NCI-H748 treated with DMSO at 0.1 percent for 48 hours (cell line): Measurements from ENCODE around the gene TMEM94.

Experiments
- DNase-seq: peaks from one replicate; lab custom pipeline; 2025; lab: John Stamatoyannopoulos, UW

Gene TMEM94

GRCh38 chr17:75496005-75496404 is 39.6 kb downstream of the TMEM94 start:
- DNase-seq, result no peak

- no peak for DNase-seq
Measured at GRCh38 chr17:75498039-75498725, 41.7 kb downstream of the TMEM94 start.

DNA sequence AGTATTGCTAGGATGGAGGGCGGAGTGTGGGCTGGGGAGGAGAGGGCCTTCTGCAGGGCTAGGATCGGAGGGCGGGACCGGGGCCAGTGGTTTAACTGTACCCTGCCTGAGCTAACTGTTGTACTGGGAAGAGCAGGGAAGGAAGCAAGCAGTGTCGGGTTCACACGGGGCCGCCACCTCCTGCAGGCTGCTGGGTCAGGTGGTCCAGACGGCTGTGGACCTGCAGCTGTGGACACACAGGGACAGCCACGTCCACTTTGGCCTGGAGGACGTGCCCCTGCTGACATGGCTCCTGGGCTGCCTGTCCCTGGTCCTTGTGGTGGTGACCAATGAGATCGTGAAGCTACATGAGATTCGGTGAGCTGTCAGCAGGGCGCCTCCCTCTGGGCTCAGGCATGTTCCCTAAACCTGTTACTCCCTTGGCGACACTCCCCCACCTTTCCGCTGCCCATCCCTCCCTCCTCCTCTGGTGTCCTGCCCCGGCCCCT is 42.3 kb downstream of the TMEM94 start:
- no peak for DNase-seq

- DNase-seq, result no peak
Measured at GRCh38 chr17:75499313-75500022, 43.0 kb downstream of the TMEM94 start.

- DNase-seq, result no peak
Measured at GRCh38 chr17:75500419-75501216, 44.2 kb downstream of the TMEM94 start.

GRCh38 chr17:75501378-75502071 is 45.1 kb downstream of the TMEM94 start:
- no peak for DNase-seq

DNA sequence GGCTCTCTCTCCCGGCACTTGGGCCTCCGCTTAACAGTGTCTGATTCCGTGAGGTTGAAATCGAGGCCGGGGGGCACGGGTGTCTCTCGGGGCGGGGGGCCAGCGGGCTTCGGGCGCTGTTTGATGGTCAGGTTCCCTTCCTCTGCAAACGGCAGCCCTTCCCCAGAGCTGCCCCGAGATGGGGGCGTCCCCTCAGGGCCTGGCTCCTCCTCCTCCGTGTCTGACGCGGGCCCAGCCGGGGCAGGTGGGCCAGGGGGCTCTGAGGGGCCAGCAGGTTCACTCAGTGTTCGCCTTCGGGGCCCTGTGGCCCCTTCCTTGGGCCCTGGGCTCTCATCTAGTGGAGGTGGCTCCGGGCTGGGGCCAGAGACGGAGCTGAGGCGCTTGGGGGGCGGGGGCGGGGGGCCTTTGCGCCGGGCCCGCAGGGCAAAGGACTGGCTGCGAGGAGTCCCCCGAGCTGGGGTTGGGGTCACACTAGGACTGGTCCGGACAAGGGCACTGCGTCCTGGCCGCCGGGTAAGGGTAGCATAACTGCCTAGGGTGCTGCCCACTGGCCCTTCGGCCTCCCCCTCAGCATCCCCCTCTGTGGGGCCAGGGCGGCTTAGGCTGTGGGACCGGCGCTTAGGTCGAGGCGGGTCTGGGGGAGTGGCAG is 45.8 kb downstream of the TMEM94 start:
- no peak for DNase-seq

GRCh38 chr17:75502721-75503329 is 46.4 kb downstream of the TMEM94 start:
- DNase-seq, result no peak

GRCh38 chr17:75503337-75503950 is 47.0 kb downstream of the TMEM94 start:
- DNase-seq, result no peak

DNA sequence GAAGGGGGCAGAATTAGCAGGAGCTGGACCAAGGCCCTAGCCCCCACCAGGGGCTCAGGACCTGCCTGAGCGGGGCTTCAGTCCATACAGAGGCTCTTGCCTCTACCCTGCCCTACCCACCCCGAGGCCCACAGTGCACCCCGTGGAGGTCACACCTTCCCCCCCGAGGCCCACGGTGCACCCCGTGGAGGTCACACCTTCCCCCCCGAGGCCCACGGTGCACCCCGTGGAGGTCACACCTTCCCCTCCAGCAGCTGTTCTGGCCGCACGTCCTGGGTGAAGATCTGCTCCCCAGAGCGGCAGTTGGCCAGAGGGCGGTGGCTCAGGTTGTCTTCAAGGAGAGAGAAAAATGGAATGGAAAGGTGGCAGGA is 47.5 kb downstream of the TMEM94 start:
- no peak for DNase-seq

DNA sequence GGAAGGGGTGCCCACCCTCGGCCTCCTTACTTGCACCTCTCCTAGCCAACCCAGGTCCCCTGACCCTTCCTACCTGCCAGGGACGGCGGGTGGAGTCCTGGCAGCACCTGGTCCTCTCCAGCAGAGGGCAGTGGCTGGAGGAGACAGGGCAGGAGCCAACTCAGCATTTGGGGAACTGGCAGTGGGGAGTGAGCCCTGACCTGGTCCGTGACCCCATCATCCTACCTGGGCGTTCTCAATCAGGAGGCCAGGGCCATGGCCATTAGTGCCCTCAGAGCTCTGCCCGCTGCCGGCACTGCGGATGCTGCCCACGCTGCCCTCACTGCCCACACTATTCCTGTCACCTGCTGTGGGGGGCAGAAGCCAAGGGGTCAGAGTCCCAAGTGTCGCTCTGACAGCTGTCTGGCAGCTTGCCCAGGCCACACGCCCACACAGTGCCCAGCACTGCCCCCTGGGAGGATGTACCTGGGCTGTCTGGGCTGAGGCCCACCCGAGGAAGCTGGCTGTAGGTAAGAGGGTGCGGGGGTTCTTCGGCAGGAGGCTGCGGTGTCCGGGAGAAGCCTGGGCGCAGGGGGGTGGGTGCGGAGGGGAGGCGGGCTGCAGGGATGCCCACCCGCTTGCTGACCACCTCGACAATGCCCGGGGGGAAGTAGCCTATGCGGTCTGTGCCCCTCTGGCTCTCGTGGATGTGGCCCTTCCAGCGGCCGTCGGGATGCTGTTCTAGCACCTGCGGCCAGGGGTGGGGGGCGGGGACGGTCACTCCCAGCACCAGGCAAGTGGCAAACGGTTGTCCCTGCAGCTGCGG is 48.1 kb downstream of the TMEM94 start:
- no peak for DNase-seq

GRCh38 chr17:75505152-75505409 is 48.6 kb downstream of the TMEM94 start:
- DNase-seq, result no peak

DNA sequence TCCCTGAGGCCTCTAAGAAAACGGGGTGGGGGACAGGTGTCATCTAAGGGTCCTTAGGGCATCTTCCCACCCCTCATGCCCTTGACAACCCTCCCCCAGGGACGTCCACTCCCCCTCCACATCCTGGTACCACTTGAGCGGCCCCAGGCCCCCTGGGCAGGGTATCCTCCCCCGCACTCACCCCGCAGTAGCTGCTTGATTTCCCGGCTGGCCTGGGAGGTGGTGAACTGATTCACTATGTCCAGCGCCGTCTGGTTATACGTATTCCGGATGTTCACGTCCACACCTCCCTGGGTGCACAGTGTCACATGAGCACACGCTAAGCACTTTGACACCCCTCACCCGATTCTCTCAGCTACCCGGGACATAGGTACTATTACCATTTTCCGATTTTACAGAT is 49.2 kb downstream of the TMEM94 start:
- DNase-seq, result no peak

GRCh38 chr17:75506134-75506533 is 49.7 kb downstream of the TMEM94 start:
- DNase-seq, result no peak

DNA sequence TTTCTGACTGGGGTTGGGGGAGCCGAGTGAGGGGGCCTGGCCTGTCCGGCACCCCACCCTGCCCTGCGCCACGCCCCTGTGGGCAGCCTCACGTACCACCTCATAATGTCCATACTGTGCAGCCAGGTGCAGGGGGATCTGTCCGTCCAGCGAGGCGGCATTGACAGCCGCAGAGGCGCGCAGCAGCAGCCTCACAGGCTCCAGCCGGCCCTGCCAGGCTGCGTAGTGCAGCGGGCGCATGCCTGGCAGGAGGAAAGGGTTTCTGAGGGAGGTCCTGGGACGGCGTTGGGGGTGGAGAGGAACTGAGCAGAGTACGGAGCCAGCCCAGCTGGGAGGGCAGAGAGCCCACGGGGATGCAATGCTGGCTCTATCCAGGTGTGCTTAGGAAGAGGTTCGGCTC is 50.5 kb downstream of the TMEM94 start:
- DNase-seq, result no peak

- no peak for DNase-seq
Measured at GRCh38 chr17:75507733-75508719, 51.6 kb downstream of the TMEM94 start.

GRCh38 chr17:75508931-75509361 is 52.5 kb downstream of the TMEM94 start:
- no peak for DNase-seq

DNA sequence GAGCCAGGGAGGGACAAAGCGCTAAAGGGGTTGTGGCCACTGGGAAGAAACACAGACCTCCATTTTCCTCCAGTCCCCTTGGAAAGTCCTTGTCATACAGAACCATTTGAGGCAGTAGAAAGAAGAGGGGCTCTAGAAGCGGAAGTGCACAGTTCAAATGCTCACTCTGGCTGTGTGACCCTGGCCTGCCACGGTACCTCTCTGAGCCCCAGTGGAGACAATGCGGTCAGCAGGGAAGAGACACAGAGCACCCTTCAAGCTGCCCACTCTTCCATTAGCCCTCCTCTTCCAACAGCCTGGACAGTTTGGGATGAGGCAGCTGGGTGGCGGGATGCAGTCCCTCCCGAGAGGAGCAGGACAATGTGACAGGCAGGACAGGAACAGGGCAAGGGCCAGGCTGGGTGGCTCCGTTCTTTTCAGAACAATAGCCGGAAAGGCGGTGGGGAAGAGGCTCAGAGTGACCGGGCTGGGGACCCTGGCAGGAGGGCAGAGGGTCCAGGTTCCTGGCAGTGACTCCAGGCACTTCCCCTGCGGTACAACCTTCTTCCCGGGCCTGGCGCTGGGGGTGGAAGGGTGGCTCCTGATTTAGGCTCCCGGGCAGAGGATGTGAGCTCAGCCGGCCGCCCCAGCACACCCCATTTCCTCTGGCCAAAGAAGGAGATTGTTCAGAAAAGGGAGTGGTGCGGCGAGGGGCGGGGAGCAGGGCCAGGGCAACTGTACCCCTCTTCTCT is 53.3 kb downstream of the TMEM94 start:
- DNase-seq, result no peak
